ENCODE data around the gene LGR4. TPM values are rescaled to one million over a fixed set of nuclear protein-coding genes. Genes with fewer than 3 reads are reported as not detected.

Gene LGR4
- total and polyA plus RNA-seq, 9 of the 15 experiments (the other 6 are each of a cell fraction or from before 2014, with no cell fraction given): 0.94 to 10.1 (median 5.8) TPM

DNA sequence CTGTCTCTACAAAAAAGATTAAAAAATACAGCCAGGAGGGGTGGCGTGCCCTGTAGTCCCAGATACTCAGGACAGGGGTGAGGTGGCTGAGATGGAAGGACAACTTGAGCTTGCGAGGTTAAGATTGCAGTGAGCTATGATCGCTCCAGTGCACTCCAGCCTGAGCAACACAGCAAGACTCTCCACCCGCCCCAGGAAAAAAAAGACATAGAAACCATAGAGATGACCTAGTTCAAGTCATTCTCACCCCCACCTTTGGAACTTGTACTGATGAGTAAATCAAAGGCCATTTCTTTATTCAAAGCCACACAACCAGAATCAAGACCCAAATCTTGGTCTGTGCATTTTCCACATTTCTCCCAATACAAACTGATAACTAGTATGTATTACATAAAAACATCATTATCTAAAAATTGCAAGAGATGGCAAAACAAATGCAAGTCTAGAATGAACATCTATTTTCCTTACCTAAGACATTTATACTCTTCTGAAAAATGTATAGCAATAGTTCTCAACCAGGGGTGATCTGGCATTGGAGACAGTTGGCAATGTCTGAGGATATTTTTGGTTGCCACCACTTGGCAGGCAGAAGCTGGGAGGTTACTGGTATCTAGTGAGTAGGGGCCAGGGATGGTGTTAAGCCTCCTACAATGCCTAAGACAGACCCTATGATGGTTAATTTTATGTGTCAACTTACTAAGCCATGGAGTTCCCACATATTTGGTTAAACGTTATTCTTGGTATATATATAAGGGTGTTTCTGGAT lies 34.6 kb downstream of the LGR4 start:
- in situ Hi-C loops (cut with MboI) (no loop called here), intact Hi-C loops (cut with micrococcal nuclease) (no loop called here)
- ChIA-PET CTCF (ENCODE audit: low intra/inter-chr PET ratio) (interaction anchor here (0.7 kb wide), 1 partner anchor 9 kb away, joined by 3 read pairs; no protein-coding TSS in a partner anchor), POLR2A (no interaction called here)
- BruUV-seq (replicated peaks): no TSS peak
- no peak overlapping the region for H3K9ac ChIP-seq (ENCODE audit: insufficient read depth in 1 of 2, low read depth in 2 of 2, low read length in 2 of 2)
- H3K36me3 ChIP-seq (ENCODE audit: control insufficient read depth, insufficient read depth, low read length): no peaks in the 10 kb centered on the region
- no peak overlapping the region for H2AFZ ChIP-seq (ENCODE audit: low read depth, low read length)
- H4K20me1 ChIP-seq (replicated peaks; ENCODE audit: control insufficient read depth, insufficient read depth, low read length): no peaks in the 10 kb centered on the region
- H3K9me3 ChIP-seq (replicated peaks; ENCODE audit: control insufficient read depth, insufficient read depth, low read depth, low read length): no peaks in the 10 kb centered on the region
- ATAC-seq (peak; percentile 53), FAIRE-seq (no peak), DNase-seq (ENCODE audit: extremely low read depth in 1 of 4, low spot score in 3 of 4) (no peak)
- 54% methylated on average over 5 of the region's 5 CpGs for WGBS (ENCODE audit: insufficient coverage, low coverage, missing lambda C conversion rate)
- H3K27me3 ChIP-seq (ENCODE audit: control insufficient read depth in 2 of 2, insufficient read depth in 2 of 2, low read length in 2 of 2): no peaks in the 10 kb centered on the region
- H3K4me3 ChIP-seq: no peak overlapping the region
- H3K9me1 ChIP-seq (ENCODE audit: control insufficient read depth, insufficient read depth, low read length): no peaks in the 10 kb centered on the region
- no peak overlapping the region for H3K4me2 ChIP-seq (ENCODE audit: insufficient read depth, low read length)
- no peaks in the 10 kb centered on the region; a peak in 1 of 5 replicates for H3K4me1 ChIP-seq (replicated peaks in 1 of 2; ENCODE audit: control insufficient read depth in 2 of 2, insufficient read depth in 2 of 2, low read length in 2 of 2)
- no peaks in the 10 kb centered on the region; the same call in 2 of the 3 replicates for H3K79me2 ChIP-seq (ENCODE audit: control insufficient read depth, insufficient read depth, low read length)
- no peak overlapping the region for H3K27ac ChIP-seq (ENCODE audit: extremely low read depth, low read depth, low read length)
- TF ChIP-seq MTA3 (IDR thresholded peaks at IDR 0.05; ENCODE audit: borderline replicate concordance) (no peak), RBBP5 (IDR thresholded peaks at IDR 0.05; ENCODE audit: borderline replicate concordance, insufficient read depth, low read length, poor library complexity, severe bottlenecking) (no peak), ZNF785 (CRISPR knock-in tag; IDR thresholded peaks at IDR 0.05) (no peak), CHD2 (IDR thresholded peaks at IDR 0.05; ENCODE audit: low read depth, low read length) (no peak), ZKSCAN8 (CRISPR knock-in tag; IDR thresholded peaks at IDR 0.05) (no peak), TFAM (CRISPR knock-in tag; conservative IDR thresholded peaks at IDR 0.05) (no peak), KAT7 (CRISPR knock-in tag; IDR thresholded peaks at IDR 0.05; ENCODE audit: borderline replicate concordance) (no peak), DDX20 (tag; IDR thresholded peaks at IDR 0.05; ENCODE audit: low read depth) (no peak), HDAC6 (IDR thresholded peaks at IDR 0.05; ENCODE audit: low read depth, low read length) (no peak), PHF21A (IDR thresholded peaks at IDR 0.05; ENCODE audit: borderline replicate concordance, low read depth) (no peak)
- TF ChIP-seq, protein P1, sequence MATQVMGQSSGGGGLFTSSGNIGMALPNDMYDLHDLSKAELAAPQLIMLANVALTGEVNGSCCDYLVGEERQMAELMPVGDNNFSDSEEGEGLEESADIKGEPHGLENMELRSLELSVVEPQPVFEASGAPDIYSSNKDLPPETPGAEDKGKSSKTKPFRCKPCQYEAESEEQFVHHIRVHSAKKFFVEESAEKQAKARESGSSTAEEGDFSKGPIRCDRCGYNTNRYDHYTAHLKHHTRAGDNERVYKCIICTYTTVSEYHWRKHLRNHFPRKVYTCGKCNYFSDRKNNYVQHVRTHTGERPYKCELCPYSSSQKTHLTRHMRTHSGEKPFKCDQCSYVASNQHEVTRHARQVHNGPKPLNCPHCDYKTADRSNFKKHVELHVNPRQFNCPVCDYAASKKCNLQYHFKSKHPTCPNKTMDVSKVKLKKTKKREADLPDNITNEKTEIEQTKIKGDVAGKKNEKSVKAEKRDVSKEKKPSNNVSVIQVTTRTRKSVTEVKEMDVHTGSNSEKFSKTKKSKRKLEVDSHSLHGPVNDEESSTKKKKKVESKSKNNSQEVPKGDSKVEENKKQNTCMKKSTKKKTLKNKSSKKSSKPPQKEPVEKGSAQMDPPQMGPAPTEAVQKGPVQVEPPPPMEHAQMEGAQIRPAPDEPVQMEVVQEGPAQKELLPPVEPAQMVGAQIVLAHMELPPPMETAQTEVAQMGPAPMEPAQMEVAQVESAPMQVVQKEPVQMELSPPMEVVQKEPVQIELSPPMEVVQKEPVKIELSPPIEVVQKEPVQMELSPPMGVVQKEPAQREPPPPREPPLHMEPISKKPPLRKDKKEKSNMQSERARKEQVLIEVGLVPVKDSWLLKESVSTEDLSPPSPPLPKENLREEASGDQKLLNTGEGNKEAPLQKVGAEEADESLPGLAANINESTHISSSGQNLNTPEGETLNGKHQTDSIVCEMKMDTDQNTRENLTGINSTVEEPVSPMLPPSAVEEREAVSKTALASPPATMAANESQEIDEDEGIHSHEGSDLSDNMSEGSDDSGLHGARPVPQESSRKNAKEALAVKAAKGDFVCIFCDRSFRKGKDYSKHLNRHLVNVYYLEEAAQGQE (IDR thresholded peaks at IDR 0.05; ENCODE audit: borderline replicate concordance): no peak
- TF ChIP-seq, protein P1 (CRISPR knock-in tag; IDR thresholded peaks at IDR 0.05; ENCODE audit: low read depth): no peak
- TF ChIP-seq, protein P2, sequence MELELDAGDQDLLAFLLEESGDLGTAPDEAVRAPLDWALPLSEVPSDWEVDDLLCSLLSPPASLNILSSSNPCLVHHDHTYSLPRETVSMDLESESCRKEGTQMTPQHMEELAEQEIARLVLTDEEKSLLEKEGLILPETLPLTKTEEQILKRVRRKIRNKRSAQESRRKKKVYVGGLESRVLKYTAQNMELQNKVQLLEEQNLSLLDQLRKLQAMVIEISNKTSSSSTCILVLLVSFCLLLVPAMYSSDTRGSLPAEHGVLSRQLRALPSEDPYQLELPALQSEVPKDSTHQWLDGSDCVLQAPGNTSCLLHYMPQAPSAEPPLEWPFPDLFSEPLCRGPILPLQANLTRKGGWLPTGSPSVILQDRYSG (tag; conservative IDR thresholded peaks at IDR 0.05; ENCODE audit: low read depth): no peak
